Activated naive CD4-positive, alpha-beta T cell treated with anti-CD3 and anti-CD28 coated beads, Interleukin-2, amount 50 U/mL, for 16 hours (primary cell): Measurements from ENCODE around the gene CFAP100.

ENCODE experiments used
- DNase-seq: peaks from one replicate; pipeline ENCODE4 v3.0.0-alpha.2; 2020

CFAP100 gene

DNA sequence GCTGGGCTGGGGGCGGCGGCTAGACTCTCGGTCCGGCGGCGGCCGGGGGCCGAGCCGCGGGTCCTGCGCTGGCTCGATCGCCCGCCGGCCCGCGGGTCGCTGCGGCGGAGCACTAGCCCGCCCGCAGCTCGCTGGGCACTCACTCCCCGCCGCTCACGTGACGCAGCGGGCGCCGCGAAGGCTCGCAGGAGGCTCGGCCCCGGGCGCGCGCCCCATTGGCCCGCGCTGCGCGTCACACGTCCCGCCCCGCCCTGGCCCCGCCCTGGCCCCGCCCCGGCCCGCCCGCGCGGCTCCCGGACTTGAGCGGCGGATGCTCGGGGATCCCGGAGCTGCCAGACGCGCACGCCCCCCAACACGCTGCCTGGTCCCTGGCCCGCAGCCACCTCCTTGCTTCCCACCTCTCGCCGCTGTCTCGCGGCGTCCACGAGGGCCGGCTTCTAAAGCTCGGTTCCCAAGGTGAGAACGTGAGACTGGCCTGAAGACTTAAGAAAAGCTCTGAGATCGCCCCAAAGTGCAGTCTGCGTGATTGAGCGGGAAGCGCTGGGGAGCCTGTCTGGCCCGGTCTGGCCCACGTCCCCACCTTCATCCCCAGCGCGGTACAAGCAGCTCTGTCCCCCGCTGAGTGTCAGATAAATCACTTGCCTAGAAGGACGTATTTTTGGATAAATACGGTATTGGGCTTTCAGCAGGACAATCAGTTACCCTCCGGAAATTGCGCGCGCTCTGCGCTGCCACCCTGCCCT lies 37.2 kb upstream of the CFAP100 start, which contains the start of gene KLF15:
Gene KLF15, minus strand, starts transcription at position 114 of the 743 bp plus-strand sequence. CDS start 4,486 bp downstream, outside the sequence.
- DNase-seq: peak; percentile 75

DNA sequence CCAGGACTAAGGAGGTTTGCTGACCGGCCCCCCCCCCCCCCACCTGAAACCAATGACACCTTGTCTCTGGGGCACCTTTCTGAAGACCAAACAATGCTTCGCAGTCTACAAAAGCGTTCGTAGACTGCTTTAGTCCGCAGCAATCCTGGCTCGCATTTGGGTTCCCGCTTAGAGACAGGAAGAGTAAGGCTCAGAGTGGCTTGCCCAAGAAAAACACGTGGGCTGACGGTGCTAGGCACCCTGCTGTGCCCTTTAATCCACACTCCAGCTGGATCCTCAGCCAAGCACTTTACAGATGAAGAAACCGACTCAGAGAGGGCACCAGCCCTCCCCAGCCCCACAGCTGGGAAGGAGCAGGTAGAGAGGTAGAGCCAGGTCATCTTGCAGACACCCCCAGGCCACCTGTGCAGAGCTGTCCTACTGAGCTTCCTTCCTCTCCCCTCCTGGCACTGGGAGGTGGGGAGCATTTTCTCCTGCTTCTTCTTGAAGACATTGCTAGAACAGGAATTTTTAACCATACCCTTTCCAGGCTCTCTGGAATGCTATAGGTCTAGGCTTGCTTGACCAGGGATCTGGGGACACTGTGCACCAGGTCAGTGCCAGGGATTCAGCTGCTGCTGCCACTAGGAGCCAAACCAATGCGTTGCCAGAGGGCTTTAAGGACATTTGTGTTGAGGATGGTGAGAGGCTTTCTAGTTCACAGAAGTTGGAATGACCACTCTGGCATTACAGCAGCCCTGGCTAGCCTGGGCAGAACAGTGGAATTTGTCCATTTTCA lies 36.5 kb upstream of the CFAP100 start:
- no peak for DNase-seq

DNA sequence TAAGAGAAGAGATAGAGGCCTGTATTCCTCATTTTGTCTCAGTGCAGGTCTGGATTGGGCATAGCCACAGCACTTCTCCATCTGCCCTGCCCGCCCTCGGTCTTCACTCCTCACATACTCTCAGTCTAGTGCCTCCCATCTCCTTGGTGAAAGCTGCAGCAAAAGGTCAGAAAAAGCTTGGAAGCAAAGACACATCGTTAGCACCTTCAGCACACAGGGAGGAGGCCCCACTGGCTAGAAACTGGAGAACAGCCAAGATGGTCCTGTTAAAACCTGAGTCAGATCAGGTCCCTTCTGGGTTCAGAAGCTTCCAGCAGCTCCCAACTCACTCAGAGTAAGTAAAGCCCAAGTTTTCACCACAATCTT lies 35.9 kb upstream of the CFAP100 start:
- no peak for DNase-seq

DNA sequence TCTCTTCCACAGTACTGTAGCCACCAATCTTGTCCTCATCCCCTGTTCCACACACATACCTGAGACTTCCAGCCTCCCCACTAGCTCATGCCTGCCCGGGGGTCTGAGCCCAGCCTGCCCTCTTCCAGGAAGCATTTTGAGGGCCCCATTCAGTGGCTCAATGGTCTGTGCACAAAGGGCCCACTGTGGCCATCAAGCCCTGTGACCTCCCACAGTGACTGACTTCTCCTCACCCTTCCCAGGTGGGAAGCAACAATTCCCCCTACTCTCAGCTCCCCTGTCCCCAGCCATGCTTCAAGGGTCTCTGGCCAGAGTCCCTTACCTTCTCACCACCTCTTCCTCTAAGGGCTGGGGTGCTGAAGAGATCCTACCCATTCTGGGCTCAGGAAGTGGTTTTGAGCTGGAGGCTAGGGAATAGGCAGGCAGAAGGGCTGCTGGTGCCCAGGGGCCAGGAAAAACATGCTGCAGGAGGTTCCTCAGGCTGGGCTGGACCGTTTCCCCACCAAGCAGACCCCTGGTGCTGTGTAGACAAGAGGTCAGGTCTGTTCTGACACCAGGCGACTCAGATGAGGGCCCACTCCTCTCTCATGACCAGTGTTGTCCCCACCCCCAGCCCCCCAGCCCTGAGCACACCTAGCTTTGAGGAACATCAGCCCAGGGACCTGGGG lies 34.5 kb upstream of the CFAP100 start:
- peak; percentile 5 for DNase-seq

DNA sequence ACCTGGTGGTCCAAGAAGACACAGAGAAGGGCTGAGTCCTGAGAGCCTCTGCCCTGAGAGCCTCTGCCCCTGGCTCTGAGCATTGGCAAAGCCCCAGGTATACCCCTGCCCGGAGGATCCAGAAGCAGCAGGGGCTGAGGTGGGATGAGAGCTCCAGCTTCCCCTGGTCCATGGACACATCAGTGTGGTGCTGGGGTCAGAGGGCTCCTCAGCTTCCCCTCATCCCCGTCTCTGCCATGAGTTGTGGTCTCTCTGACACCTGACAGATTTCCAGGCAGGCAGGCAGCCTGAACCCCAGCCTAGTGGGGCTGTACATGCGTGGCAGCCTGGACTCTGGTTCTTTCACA lies 34.0 kb upstream of the CFAP100 start:
- peak; percentile 2 for DNase-seq

DNA sequence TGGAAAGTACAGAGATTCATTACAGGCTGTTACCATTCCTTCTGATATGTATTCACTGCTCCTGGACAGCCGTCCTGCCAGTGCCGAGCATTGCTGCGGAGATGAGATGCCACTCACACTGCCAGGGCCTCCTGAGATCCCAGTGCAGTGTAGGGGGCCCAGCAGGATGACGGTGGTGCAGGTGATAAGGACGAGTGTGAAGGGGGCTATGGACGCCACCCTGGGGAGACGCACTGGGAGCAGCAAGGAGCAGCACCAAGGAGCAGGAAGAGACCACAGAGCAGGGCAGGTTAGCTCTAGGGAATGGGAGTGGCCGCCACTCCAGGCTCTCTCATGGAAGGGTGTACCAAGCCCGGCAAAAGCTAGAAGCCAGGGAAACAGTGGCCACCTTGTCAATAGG lies 33.5 kb upstream of the CFAP100 start:
- no peak for DNase-seq

DNA sequence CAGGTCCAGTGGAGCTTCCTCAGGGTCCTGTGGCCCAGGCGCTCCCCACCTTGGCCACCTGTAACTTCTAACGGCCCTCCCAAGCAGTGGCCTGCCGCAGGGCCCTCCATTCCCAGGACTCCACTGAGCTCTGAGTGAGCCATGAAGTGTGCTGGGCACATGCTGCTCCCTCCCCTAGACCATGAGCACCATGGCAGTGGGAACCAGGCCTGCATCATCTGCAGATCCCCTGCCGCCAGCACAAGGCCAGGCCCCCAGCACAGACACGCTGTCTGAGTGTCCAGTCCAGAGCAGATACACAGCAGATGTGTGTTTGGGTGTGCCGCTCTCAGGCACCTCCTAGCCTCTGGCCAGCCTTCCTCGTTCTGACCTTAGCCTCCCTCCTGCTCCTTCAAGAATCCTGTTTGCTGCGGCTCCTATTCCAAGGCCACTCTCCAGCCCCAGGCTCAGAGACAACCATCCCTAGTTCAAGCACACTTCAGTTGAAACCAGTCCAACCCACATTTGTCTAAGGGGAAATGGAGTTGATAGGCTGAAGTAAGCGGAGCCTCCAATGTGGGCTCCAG lies 30.5 kb upstream of the CFAP100 start:
- no peak for DNase-seq

DNA sequence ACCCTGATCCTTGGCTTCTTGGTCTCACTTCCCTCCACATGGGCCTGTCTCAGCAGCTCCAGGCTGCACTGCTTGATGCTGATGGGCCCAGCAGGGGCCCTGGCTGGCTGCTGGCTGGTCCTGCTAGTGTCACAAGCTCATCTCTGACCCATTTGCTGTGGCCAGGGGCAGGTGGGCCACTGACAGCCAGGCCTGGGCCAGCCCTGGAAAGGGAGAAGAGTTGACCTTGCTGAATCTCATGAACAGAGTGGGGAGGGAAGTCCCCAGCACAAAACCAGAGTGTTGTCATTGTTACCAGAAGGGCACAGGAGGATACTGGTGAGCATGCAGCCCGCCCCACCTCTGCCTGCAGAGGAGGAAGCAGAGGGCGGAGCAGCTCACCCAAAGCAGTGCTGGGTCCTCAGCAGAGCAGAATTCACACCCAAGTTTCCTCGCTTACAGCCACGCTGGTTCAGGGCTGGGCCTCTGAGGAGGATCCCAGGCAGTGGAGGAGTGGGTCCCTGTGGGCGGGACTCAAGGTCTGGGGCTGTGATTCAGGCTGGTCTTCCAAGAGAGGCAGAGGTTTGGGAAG lies 29.9 kb upstream of the CFAP100 start:
- no peak for DNase-seq

DNA sequence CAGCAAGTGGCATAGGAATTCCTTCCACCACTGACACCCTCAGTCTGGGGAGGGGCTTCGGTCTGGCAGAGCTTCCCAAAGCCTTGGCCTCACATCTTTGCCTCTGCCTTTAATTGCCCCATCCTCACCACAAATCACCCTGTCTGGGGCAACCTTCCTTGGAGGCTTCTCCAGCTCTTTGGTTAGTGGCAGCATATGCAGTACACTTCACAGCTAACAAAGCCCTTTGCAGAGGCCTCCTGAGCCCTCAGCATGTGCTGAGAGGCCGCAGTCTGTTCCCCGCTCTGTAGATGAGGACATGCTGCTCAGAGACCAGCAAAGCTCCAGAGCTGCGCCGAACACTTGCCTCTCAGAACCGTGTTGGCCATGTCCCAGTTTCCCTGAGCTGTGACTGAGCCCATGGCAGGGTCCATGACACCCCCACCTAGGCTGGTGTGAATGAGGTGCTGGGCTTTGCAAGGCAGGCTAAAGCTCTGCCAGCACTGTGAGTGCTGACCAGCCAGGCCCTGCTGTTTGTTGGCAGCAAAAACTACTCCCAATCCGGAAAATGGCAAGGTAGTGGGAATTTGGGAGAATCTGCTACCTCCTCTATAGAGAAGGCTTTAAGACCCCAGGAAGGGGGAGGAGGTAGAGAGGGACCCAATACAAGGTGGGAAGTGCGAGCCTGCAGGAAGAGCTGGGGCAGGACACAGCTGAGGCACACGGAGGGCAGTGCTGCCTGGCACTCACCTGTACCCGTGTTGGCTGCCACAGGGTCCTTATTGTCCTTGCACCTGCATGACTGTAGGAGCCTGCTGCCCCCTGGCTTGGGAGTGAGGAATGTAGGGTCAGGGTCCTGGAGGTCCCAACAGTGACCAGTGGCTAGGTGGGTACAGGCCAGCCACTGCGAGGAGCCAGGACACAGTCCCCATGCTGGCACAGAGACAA lies 29.1 kb upstream of the CFAP100 start:
- no peak for DNase-seq

DNA sequence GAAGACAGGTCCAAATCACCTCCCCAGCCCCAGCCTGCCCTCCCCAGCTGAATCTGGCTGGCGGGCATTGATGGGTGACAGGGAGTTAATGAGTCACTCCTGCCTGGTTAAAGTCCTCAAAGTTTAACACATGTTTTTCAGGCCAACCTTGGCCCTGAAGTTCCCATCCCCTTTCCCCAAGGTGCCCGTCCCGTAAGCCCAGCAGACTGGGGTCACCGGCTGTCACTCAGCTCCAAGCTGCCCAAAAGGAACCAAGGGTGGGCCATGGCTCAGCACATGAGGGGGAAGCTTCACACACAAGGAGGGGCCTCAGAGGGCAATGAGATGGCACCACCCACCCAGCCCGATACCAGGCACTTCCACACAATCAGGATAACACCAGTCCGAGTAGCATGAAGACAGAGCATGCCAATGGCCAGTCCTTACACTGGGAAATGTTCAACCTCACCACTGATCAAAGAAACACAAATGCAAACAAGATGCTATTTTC lies 27.3 kb upstream of the CFAP100 start:
- DNase-seq: peak; percentile 2

DNA sequence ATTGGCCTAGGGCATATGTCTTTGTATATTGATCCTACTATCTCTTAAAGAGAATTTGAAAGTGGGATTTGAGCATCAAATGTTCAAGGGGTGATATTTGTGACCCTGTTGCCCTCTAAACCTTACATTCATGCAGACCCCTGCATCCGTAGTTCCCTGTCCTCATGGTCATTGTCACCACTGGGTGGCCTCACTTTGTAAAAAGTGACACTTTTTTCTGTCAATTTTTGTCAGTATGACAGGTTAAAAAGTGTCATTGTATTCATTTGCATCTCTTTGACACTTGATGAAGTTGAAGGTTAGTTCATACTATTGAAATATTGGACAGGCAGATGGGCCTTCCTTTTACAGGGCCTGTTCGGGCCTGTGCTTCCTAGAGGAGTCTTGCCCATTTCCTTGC lies 25.2 kb upstream of the CFAP100 start:
- no peak for DNase-seq

DNA sequence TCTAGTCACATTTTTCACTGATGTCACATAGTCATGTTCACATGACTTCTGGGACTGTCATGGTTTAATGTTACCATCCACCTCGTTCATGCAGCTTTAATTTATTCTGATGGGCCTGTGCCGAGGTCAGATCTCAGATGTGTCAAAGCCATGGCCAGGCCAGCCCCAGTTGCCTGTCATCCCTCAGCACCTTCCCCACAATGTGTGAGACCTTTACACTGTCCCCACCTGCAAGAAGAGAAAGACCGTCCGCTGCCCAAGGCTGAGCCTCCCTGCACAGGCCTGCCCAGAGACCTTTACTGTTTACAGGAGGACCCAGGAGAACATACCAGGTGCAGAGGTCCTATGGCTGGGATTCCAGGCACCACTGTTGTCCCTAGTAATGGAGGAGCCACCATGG lies 24.7 kb upstream of the CFAP100 start:
- no peak for DNase-seq

DNA sequence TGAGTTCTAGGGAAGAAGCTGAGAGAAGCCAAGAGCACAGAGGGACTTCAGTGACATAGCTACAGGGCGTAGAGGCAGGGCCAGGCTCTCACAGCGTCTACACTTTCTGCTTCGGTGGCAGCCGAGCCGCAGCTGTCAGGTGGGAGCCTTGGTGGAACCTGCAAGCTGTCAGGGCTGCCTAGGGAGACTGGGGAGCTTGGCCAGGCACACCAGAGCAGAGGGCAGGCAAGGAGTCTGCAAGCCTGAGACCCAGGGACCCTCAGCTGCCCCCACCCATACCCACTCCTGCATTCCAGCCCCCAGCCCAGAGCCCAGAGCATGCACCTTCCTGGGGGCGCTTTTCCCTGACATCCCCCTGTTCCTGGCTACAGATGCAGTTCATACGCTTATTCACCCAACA lies 24.1 kb upstream of the CFAP100 start:
- DNase-seq: no peak

DNA sequence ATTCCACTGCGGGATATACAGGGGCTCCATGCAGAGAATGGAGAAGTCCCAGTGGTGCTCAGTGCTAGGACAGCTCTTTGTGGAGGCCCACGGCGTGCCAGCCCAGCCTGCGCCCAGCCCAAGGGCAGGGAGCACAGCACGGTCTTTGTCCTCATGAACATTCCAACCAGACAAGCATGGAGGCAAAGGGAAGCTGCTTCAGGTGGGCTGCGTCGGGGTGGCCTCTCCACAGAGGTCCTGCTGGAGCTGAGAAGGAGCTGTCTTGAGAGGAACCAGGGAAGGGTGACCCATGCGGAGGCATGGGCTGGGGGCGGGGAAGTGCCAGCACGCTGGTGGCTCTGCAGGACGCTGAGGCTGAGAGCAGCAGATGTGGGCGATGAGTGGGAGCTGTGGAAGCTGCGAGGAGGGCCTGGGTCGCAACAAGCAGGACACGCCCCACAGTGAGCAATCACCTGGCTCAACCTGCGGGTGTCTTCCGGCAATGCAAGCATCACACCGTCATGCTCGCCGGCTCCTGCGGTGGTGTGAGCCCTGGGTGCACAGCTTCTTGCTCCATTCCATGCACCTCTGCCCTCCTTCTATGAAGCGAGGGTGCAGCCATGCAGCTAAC lies 23.5 kb upstream of the CFAP100 start:
- no peak for DNase-seq

DNA sequence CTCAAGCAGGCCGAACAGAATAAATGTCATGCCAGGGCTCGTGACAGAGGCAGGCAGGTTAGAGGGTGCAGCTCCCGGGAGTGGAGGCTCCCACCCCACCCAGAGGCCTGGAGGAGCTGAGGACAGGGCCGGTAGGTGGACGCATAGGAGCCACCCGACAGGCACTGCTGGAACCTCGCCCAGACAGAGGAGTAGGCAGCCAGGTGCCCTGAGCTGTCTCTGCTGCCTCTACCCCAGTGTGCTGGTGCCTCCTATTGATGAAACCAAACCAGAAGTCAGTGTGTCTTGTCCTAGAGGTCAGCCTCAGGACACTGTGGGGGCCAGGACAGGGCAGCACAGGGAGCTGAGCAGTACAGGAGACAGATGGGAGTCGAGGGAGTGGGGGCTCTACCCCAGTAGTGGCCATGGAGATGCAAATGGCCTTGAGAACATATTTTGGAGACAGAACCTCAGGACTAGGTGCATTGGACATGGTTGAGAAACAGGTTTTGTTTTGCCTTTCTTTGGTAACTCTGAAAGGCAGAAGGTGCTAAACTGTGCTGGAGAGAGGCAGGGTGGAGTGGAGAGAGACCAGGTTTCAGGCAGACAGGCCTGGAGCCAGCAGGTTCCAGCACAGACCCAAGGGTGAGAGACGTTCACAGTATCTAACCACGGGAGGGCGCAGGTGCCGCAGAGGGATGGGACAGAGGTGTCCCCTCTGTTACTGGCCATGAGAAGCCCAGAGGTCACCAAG lies 22.1 kb upstream of the CFAP100 start:
- DNase-seq: no peak

DNA sequence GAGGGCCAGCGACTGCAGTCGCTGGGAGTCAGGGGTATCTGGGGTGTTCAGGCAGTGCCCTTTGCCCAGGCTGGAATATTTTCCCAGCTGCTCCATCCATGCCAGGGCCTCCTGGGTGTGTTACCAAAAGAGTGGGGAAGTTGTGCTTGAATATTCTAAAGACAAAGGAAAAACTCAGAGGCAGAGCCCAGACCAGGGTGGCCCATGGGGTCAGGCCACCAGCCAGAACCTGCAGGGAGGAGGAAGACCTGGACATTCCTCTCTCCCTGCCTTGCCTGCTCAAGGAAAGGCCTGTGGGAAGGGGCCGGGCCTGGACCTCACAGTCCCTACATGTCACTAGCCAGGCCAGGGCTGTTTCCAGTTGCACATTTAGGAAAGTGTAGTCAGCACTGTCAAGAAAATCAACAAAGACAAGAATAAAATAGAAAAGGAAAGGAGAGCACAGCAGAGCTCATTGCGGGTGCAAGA lies 21.5 kb upstream of the CFAP100 start:
- no peak for DNase-seq

DNA sequence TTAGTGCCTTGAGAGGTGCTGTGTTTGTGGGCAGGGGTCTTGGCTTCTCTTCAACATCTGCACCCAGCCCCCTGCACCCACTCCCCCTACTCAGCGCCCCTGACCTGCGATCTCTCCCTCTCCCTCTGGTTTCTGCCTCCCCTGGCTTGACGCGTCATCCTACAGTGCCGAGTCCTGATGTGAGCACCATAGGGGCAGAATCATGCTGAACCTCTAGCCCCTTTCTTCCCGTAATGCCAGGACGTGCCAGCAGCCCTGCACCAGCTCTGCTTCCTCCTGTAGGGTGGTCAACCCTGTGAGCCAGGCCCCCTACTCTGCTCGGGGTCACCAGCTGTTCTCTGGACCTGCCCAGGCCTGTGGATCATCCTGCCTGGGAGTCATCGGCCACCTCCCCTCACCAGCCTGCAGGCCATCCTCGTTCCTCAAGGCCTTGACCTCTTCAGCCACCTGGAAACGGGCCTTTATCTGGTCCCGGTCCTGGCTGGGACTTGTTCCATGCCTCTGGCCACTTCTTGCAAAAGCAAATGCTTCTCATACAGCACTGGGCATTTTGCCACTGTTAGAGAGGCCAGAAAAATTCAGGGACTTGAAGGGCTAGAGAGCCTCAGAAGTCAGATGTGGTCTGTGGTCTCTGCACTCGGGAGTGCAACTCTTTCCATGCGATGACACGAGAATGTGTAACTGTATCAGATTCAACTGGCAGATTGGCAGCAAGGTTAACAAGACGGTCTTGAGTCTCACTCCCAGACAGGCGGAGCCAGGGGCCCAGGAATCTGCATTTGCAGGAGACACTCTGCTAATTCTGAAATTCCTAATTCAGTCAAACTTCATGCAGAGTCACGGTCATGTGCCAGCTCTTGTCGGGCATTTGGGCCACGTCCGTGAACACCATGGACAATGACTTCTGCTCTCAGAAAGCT lies 20.8 kb upstream of the CFAP100 start:
- no peak for DNase-seq

DNA sequence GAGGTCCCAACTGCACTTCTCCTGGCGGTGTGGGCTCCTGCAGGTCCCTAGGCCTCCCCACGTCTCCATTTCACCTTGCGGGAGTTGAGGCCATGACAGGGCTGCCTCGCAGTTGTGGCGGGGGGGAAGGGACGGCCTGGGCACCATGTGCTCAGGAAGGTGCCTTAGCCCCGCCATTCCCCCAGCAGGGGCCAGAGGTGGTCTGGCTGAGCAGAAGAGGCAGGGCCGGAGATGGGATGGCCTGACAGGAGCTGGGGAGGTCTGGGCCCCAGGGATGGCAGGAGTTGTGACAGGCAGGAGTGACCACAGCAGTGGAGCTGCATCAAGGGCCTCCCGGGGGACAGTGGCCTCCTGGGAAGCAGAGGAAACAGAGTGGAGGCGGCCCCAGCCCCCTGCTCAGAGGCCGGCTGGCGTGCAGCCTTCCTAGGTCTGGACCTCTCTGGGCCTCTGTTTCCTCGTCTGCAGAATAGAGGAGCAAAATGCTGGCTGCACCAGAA lies 18.8 kb upstream of the CFAP100 start:
- DNase-seq: no peak

DNA sequence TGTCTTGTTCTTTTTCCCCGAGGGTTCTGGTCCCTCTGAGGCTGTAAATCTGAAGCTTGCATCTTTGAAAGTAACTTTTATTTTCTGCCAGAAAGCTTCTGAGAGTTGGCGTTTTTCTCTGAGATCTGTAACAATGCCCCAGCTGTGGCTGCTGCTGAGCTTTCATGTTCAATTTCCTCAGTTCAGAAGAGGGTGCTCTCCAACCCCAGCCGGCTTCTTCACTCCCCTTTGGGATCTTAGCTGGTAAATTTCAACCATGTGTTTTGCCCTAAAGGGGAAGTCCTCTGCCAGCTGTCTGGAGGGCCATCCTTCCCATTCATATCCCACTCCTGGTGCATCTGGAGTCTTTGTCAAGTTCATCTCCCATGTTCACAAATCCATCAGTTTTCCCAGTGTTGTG lies 18.3 kb upstream of the CFAP100 start:
- no peak for DNase-seq
